Measurements from ENCODE around the gene GTF3C1.

GTF3C1 gene

DNA sequence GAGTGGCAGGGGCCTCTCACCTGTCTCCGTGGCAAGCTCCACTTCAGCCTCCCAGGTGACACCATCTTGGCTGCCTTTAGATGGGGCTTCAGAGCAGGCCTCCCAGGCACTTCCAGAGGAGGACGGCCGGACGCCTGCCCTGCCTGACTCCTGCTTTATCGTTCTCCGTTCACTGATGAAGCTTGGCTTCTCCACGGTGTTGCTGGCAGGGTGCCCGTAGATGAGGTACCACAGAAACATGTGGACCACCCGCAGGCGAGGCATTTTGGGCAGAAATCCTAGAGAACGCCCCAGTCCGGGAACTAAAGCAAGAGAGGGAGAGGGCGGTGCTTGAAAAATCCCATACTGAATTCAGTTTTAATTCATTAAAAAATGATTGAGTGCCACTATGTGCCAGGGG lies 54.5 kb downstream of the GTF3C1 start:
- Histone ChIP-seq H3K9ac (ENCODE audit: low read depth, low read length) (no peak overlapping the region), H3K9me3 (ENCODE audit: control insufficient read depth, insufficient read depth, low read length) (no peaks in the 10 kb centered on the region), H3K36me3 (ENCODE audit: control insufficient read depth, insufficient read depth, low read length) (peaks cover 72% of the 10 kb centered on the region), H3K4me1 (ENCODE audit: control insufficient read depth, insufficient read depth, low read length) (no peaks in the 10 kb centered on the region), H3K27me3 (ENCODE audit: control insufficient read depth, insufficient read depth, low read length) (no peaks in the 10 kb centered on the region), H3K4me3 (ENCODE audit: low read depth, low read length) (no peak overlapping the region)

DNA sequence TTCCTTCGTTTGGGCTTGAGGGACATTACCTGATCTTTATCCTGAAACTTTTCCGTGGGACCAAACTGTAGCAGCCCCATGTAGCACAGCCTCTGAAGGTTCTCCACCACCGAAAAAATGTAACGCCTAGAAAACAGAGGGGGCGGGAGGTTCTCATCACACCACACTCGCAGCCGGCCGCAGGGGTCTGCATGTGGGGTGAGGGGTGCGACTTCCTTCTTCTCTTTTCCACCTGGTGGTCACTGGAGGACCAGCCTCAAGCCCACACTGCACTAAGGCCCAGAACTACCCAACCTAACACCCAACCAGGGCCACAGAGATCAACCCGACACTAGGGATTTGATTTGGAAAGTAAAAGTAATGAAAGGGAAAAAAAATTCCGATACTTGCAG lies 57.1 kb downstream of the GTF3C1 start:
- Histone ChIP-seq H3K4me1 (ENCODE audit: control insufficient read depth, insufficient read depth, low read length) (no peaks in the 10 kb centered on the region), H3K36me3 (ENCODE audit: control insufficient read depth, insufficient read depth, low read length) (peaks cover 77% of the 10 kb centered on the region)

DNA sequence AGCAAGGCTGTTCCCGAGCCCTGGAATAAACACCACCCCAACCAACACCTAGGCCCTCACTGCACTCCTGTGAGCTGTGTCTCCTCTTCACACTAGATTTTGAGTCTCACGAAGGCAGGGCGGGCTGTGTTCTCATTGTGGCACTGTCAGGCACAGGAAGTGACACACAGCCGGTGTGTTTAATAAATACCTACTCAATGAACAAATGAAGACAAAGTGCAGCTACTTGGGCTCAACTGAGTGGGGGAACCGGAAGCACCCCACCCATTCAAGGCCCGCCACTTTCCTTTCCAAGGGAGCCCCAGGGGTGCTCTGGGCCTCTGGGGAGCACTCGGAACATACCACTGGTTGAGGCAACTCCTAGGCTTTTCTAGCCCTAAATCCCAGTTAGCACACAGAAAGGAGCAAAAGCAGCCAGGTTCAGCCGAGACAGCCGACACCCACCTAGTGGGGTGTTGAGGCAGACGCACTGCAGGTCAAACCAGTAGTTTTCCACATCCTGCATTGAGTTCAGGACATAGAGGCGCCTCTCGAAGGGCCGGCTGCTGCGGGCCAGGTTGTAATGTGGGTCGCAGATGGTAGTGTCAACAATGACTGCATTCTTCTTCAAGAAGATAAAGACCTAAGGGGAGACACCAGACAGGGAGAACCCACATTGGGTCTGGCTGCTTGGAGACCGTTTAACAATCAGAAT lies 57.7 kb downstream of the GTF3C1 start:
- no peak overlapping the region for H3K4me3 ChIP-seq (ENCODE audit: low read depth, low read length)
- no peaks in the 10 kb centered on the region for H3K27me3 ChIP-seq (ENCODE audit: control insufficient read depth, insufficient read depth, low read length)
- H3K9ac ChIP-seq (ENCODE audit: low read depth, low read length), result no peak overlapping the region
- H3K36me3 ChIP-seq (ENCODE audit: control insufficient read depth, insufficient read depth, low read length), result peaks cover 81% of the 10 kb centered on the region
- H3K9me3 ChIP-seq (ENCODE audit: control insufficient read depth, insufficient read depth, low read length), result no peaks in the 10 kb centered on the region
- H3K4me1 ChIP-seq (ENCODE audit: control insufficient read depth, insufficient read depth, low read length), result no peaks in the 10 kb centered on the region

More for the DNA sequence above, 57.1 kb downstream of the GTF3C1 start:
- Histone ChIP-seq H3K4me3 (ENCODE audit: low read depth, low read length) (no peak overlapping the region), H3K27me3 (ENCODE audit: control insufficient read depth, insufficient read depth, low read length) (no peaks in the 10 kb centered on the region), H3K9me3 (ENCODE audit: control insufficient read depth, insufficient read depth, low read length) (no peaks in the 10 kb centered on the region), H3K9ac (ENCODE audit: low read depth, low read length) (no peak overlapping the region)

DNA sequence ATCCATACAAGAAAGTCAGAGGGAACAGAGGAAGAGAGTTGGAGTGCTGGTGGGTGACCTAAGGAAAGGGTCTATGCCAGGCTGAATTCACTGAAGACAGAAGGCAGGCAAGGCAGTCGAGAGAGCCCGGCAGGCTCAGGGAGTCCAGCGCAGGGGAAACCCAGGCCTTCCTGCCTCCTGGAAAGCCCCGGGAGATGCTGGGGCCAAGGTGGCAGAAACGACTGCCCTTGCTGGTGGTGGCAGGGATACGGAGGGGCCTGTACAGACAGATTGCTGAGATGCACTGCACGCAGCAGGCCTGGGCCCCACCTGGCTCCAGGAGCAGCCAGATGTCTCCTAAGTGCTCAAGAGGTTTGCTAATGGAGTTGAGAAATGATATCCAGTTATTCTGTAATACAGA lies 59.8 kb downstream of the GTF3C1 start:
- no peak overlapping the region for H3K9ac ChIP-seq (ENCODE audit: low read depth, low read length)
- no peaks in the 10 kb centered on the region for H3K4me1 ChIP-seq (ENCODE audit: control insufficient read depth, insufficient read depth, low read length)
- H3K27me3 ChIP-seq (ENCODE audit: control insufficient read depth, insufficient read depth, low read length), result no peaks in the 10 kb centered on the region
- no peaks in the 10 kb centered on the region for H3K9me3 ChIP-seq (ENCODE audit: control insufficient read depth, insufficient read depth, low read length)
- no peak overlapping the region for H3K4me3 ChIP-seq (ENCODE audit: low read depth, low read length)
- H3K36me3 ChIP-seq (ENCODE audit: control insufficient read depth, insufficient read depth, low read length), result peaks cover 84% of the 10 kb centered on the region

DNA sequence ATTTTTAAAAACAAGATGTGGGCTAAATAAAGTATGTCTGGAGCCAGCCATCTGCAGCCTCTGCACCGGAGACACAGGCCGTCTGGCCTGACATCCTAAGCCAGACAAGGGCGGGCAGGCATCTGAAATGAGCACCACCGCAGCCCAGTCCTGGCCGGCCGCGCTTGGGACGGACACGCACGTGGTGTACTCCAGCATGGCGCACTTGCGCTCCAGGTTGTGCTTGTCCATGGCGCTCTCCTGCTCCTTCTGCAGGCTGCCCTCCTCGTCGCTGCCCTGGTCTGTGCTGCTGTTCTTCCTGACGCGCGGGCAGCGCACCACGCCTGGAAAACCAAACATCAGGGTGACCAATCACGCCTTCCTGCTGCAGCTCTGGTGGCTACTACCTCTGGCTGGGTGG lies 60.3 kb downstream of the GTF3C1 start:
- no peak overlapping the region for H3K9ac ChIP-seq (ENCODE audit: low read depth, low read length)
- H3K4me1 ChIP-seq (ENCODE audit: control insufficient read depth, insufficient read depth, low read length), result no peaks in the 10 kb centered on the region
- no peaks in the 10 kb centered on the region for H3K27me3 ChIP-seq (ENCODE audit: control insufficient read depth, insufficient read depth, low read length)
- peaks cover 83% of the 10 kb centered on the region for H3K36me3 ChIP-seq (ENCODE audit: control insufficient read depth, insufficient read depth, low read length)
- no peak overlapping the region for H3K4me3 ChIP-seq (ENCODE audit: low read depth, low read length)
- H3K9me3 ChIP-seq (ENCODE audit: control insufficient read depth, insufficient read depth, low read length), result no peaks in the 10 kb centered on the region

DNA sequence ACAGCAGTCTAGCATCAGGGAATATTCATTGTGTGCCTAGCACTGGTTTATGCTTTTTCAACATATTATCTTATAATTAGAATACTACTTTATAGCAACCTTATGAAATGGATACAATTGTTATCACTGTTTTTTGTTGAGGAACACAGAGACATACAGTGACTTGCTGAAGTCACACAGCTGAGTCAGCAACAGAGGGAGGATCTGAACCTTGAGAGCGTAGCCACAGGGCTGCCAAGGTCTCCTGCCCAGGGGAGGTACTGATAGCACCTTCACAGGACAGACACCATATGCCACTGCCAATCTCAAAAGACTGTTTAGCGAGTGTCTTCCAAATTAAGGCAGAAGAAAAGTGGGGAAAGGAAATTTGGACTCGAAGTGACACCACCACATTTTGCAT lies 63.0 kb downstream of the GTF3C1 start:
- Histone ChIP-seq H3K4me1 (ENCODE audit: control insufficient read depth, insufficient read depth, low read length) (no peaks in the 10 kb centered on the region), H3K36me3 (ENCODE audit: control insufficient read depth, insufficient read depth, low read length) (peaks cover 92% of the 10 kb centered on the region), H3K9me3 (ENCODE audit: control insufficient read depth, insufficient read depth, low read length) (no peaks in the 10 kb centered on the region), H3K9ac (ENCODE audit: low read depth, low read length) (no peak overlapping the region), H3K4me3 (ENCODE audit: low read depth, low read length) (no peak overlapping the region), H3K27me3 (ENCODE audit: control insufficient read depth, insufficient read depth, low read length) (no peaks in the 10 kb centered on the region)

DNA sequence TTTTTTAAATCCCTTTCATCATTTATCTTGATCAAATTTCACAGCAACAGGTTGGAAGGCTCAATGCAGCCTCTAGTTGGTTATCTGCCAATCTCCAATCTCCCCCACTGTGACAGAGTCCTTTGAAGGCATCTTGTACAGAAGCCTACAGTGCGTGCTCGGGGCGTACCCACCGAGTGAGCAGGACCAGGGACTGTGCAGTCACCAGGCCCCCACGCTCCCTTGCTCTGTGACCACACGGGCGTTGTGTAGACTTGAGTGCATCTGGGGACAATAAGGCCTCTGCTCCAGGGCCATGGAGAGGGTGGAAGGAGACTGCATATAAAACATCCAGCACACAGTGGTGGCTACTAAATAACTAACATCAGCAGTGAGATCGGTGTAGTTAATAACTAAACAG lies 63.4 kb downstream of the GTF3C1 start:
- Histone ChIP-seq H3K36me3 (ENCODE audit: control insufficient read depth, insufficient read depth, low read length) (peaks cover 92% of the 10 kb centered on the region), H3K4me1 (ENCODE audit: control insufficient read depth, insufficient read depth, low read length) (no peaks in the 10 kb centered on the region), H3K27me3 (ENCODE audit: control insufficient read depth, insufficient read depth, low read length) (no peaks in the 10 kb centered on the region), H3K9me3 (ENCODE audit: control insufficient read depth, insufficient read depth, low read length) (no peaks in the 10 kb centered on the region), H3K4me3 (ENCODE audit: low read depth, low read length) (no peak overlapping the region), H3K9ac (ENCODE audit: low read depth, low read length) (no peak overlapping the region)

DNA sequence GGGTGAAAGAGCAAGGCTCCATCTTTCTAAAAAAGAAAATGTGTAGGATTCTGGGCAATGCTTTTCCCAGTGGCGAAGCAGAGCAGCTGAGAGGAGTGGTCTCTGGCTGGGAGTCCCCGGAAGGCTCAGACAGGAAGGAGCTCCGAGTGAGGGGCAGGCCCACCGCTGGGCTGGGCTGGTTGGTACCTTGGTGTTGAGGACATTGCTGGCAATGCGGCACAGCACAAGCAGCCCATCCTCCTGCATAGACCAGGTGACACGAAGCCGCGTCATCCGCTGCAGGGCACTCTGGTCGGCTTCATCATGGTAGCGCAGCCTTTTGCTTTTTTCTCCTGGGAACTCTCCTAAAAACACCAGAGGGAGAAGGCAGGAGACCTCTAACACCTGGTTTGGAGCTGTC lies 63.9 kb downstream of the GTF3C1 start:
- H3K27me3 ChIP-seq (ENCODE audit: control insufficient read depth, insufficient read depth, low read length), result no peaks in the 10 kb centered on the region
- H3K36me3 ChIP-seq (ENCODE audit: control insufficient read depth, insufficient read depth, low read length), result peaks cover 91% of the 10 kb centered on the region
- no peak overlapping the region for H3K9ac ChIP-seq (ENCODE audit: low read depth, low read length)
- no peaks in the 10 kb centered on the region for H3K9me3 ChIP-seq (ENCODE audit: control insufficient read depth, insufficient read depth, low read length)
- no peak overlapping the region for H3K4me3 ChIP-seq (ENCODE audit: low read depth, low read length)
- no peaks in the 10 kb centered on the region for H3K4me1 ChIP-seq (ENCODE audit: control insufficient read depth, insufficient read depth, low read length)

DNA sequence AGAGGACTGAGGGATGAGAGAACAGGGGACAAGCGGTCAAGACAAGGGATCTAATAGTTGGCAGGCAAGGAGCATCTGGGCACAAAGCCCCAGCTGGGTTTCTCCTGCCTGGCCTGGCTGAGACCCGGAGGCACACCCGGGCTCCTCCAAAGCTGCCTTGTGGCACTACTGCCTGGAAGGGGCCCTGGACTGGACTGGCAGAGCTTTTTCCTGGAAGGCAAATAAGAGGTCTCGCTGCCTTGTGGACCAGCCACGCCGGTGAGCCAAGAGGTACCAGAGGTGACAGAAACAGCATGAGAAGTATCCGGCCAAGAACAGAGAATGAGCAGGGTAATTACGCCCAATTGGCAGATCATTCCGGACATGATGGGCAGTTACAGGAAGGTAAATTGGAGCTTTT lies 64.6 kb downstream of the GTF3C1 start:
- Histone ChIP-seq H3K36me3 (ENCODE audit: control insufficient read depth, insufficient read depth, low read length) (peaks cover 89% of the 10 kb centered on the region), H3K27me3 (ENCODE audit: control insufficient read depth, insufficient read depth, low read length) (no peaks in the 10 kb centered on the region), H3K9ac (ENCODE audit: low read depth, low read length) (no peak overlapping the region), H3K4me1 (ENCODE audit: control insufficient read depth, insufficient read depth, low read length) (no peaks in the 10 kb centered on the region), H3K4me3 (ENCODE audit: low read depth, low read length) (no peak overlapping the region), H3K9me3 (ENCODE audit: control insufficient read depth, insufficient read depth, low read length) (no peaks in the 10 kb centered on the region)

DNA sequence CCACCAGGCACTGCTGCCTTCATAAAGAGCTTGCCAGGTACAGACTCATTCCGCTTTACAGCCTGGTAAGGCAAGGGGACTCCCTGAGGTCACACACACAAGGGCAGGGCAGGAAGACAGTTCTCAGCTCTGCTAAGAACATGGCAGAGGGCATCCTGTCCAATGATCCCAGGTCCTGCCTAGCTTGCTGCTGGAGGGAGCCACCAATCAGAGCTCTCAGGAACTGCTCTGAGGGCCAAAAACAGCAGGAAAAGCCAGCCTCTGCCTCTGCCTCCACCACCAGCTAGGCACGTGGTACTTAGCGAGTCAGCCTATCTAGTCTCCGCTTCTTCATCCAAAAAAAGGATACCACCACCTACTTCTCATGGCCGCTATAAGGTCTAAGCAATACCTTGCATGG lies 66.1 kb downstream of the GTF3C1 start:
- H3K4me3 ChIP-seq (ENCODE audit: low read depth, low read length), result no peak overlapping the region
- no peak overlapping the region for H3K9ac ChIP-seq (ENCODE audit: low read depth, low read length)
- H3K36me3 ChIP-seq (ENCODE audit: control insufficient read depth, insufficient read depth, low read length), result peaks cover 82% of the 10 kb centered on the region
- no peaks in the 10 kb centered on the region for H3K4me1 ChIP-seq (ENCODE audit: control insufficient read depth, insufficient read depth, low read length)
- H3K9me3 ChIP-seq (ENCODE audit: control insufficient read depth, insufficient read depth, low read length), result no peaks in the 10 kb centered on the region
- H3K27me3 ChIP-seq (ENCODE audit: control insufficient read depth, insufficient read depth, low read length), result no peaks in the 10 kb centered on the region

DNA sequence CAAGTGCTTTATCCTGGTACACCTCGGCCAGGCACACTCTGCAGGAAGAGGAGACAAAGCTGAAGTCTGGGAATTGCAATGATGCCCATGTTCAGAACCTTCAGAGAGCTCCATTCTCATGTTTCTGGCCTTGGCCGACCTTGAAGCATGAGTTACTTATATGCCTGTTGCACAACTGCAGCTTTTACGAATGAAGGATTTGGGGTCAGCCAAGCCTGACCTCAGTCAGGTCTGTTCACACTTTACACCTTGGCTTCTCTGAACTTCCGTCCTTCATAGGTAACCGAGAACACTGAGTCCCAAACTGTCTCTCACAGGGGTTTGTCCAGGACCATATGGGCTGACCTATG lies 66.7 kb downstream of the GTF3C1 start:
- Histone ChIP-seq H3K9me3 (ENCODE audit: control insufficient read depth, insufficient read depth, low read length) (no peaks in the 10 kb centered on the region), H3K36me3 (ENCODE audit: control insufficient read depth, insufficient read depth, low read length) (peaks cover 82% of the 10 kb centered on the region), H3K9ac (ENCODE audit: low read depth, low read length) (no peak overlapping the region), H3K27me3 (ENCODE audit: control insufficient read depth, insufficient read depth, low read length) (no peaks in the 10 kb centered on the region), H3K4me3 (ENCODE audit: low read depth, low read length) (no peak overlapping the region), H3K4me1 (ENCODE audit: control insufficient read depth, insufficient read depth, low read length) (no peaks in the 10 kb centered on the region)

DNA sequence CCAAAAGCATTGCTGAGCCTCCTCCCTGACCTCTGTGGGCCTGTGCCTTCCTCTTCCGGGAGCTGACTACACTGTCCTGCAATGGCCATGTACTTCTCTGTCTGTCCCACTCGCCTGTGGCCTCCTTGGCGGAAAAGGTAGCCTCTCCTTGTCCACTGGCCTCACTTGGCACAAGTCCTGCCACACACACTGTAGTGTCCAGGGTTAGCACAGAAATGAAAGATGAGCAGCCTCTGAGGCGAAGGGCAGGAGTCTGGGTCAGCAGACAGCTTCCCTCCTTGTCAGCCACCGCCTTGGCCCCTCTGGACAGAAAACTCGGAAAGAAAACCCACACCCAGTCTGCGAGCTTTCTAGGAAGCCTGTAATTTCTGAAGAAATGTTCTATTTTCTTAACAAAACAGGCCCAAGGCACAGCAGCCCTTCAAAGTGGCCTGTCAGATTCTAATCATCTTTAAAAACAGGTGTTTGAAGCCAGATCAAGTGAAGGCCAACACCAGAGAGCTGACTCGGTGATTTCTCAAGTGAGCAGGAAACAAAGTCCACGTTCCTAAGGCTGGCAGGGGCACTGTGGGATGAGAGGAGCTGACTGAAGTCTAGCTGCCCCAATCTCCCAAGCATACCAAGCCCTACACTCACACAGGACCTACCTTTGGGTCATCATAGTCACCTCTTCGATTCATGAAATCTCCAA lies 67.2 kb downstream of the GTF3C1 start:
- H3K4me1 ChIP-seq (ENCODE audit: control insufficient read depth, insufficient read depth, low read length), result no peaks in the 10 kb centered on the region
- no peaks in the 10 kb centered on the region for H3K9me3 ChIP-seq (ENCODE audit: control insufficient read depth, insufficient read depth, low read length)
- H3K36me3 ChIP-seq (ENCODE audit: control insufficient read depth, insufficient read depth, low read length), result peaks cover 82% of the 10 kb centered on the region
- H3K27me3 ChIP-seq (ENCODE audit: control insufficient read depth, insufficient read depth, low read length), result no peaks in the 10 kb centered on the region
- no peak overlapping the region for H3K4me3 ChIP-seq (ENCODE audit: low read depth, low read length)
- no peak overlapping the region for H3K9ac ChIP-seq (ENCODE audit: low read depth, low read length)

Data from iPS-15b (cell line).